ENCODE data around the gene GUCA2B.

GUCA2B gene

GRCh38 chr1:42189931-42190853, 37.0 kb downstream of the GUCA2B start:
- no peak for DNase-seq (ENCODE audit: low spot score)

- no peak for DNase-seq (ENCODE audit: low spot score)
These were observed 38.1 kb downstream of the GUCA2B start for GRCh38 chr1:42191319-42191718.

- DNase-seq (ENCODE audit: low spot score), result no peak
These were observed 38.9 kb downstream of the GUCA2B start for GRCh38 chr1:42192106-42192505.

- DNase-seq (ENCODE audit: low spot score), result no peak
These were observed 42.6 kb downstream of the GUCA2B start for GRCh38 chr1:42195841-42196240.

GRCh38 chr1:42198251-42198650, 45.0 kb downstream of the GUCA2B start:
- no peak for DNase-seq (ENCODE audit: low spot score)

- no peak for DNase-seq (ENCODE audit: low spot score)
These were observed 48.8 kb downstream of the GUCA2B start for GRCh38 chr1:42201986-42202385.

Data from putamen (tissue), 1 donor.